Measurements from ENCODE around the gene IL3.

GRCh38 chr5:132096904-132097303, 36.4 kb downstream of the IL3 start:
- TF ChIP-seq POLR2A (IDR thresholded peaks at IDR 0.05) (no peak), CTCF (IDR thresholded peaks at IDR 0.05) (no peak)

Measured in thyroid gland (tissue), 4 donors.